ENCODE measurements around the gene PTPRF.

PTPRF gene

GRCh38 chr1:43592051-43592665, 61.5 kb downstream of the PTPRF start:
- DNase-seq (ENCODE audit: low spot score): no peak
- no peak for TF ChIP-seq CTCF (IDR thresholded peaks at IDR 0.05; ENCODE audit: extremely low read depth, missing control alignments)

GRCh38 chr1:43592974-43593683, 62.4 kb downstream of the PTPRF start:
- TF ChIP-seq CTCF (IDR thresholded peaks at IDR 0.05; ENCODE audit: extremely low read depth, missing control alignments): no peak
- no peak for DNase-seq (ENCODE audit: low spot score)

GRCh38 chr1:43596579-43596978, 65.9 kb downstream of the PTPRF start:
- DNase-seq (ENCODE audit: low spot score): no peak
- TF ChIP-seq CTCF (IDR thresholded peaks at IDR 0.05; ENCODE audit: extremely low read depth, missing control alignments): no peak

GRCh38 chr1:43597028-43597427, 66.3 kb downstream of the PTPRF start:
- DNase-seq (ENCODE audit: low spot score): no peak
- TF ChIP-seq CTCF (IDR thresholded peaks at IDR 0.05; ENCODE audit: extremely low read depth, missing control alignments): no peak

- DNase-seq (ENCODE audit: low spot score): no peak
- TF ChIP-seq CTCF (IDR thresholded peaks at IDR 0.05; ENCODE audit: extremely low read depth, missing control alignments): no peak
Measured at GRCh38 chr1:43597721-43598120, 67.0 kb downstream of the PTPRF start.

GRCh38 chr1:43598622-43599021, 67.9 kb downstream of the PTPRF start:
- TF ChIP-seq CTCF (IDR thresholded peaks at IDR 0.05; ENCODE audit: extremely low read depth, missing control alignments): no peak
- no peak for DNase-seq (ENCODE audit: low spot score)

Measured in GM20000 (cell line).